T1000 (cell line): ENCODE data around the gene APOBEC4.

Source experiments
- DNase-seq: peaks from one replicate; lab custom pipeline; 2025; ENCODE audit warnings: mixed read lengths; lab: John Stamatoyannopoulos, UW

Gene APOBEC4

DNA sequence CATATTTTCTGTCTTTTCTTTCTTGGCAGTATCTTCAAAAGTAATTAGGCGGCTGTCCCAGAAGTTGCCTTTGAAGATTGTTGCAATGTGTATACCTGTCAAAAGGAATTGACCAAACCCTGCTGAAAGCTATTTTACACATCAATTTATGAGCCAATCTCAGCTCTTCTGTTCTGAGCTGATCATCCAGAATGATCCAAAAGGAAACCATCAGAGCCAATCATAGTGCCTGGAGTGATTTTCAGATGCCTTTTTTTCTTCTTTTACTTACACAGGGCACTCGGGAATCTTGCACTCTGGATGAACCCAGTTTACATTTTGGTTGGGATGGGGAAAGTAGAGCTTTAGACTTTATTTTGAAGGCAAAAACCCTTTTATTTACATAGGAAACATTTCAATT lies 21.8 kb upstream of the APOBEC4 start:
- DNase-seq: no peak

GRCh38 chr1:183674339-183674738 lies 21.2 kb upstream of the APOBEC4 start:
- no peak for DNase-seq

- DNase-seq: no peak
Measured at GRCh38 chr1:183673605-183674323, 20.6 kb upstream of the APOBEC4 start.

- DNase-seq: no peak
Measured at GRCh38 chr1:183670169-183670568, 17.1 kb upstream of the APOBEC4 start.

DNA sequence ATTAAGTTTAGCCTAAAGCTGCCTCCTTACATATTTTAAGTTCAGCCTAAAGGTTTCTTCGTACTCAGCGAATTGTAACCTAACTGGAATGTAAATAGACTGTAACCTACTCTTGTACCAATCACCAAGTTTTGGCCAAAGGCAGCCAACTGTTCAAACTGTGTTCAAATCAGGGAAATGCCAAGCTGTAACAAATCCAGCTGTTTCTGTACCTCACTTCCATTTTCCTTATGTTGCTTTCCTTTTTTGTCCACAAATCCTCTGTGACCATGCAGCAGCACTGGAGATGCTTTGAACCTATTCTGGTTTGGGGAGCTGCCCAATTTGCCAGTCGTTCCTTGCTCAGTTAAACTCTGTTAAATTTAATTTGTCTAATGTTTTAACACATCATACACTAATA lies 3.2 kb upstream of the APOBEC4 start:
- DNase-seq: no peak

GRCh38 chr1:183655562-183656075 lies 2.5 kb upstream of the APOBEC4 start:
- peak; percentile 70 for DNase-seq

DNA sequence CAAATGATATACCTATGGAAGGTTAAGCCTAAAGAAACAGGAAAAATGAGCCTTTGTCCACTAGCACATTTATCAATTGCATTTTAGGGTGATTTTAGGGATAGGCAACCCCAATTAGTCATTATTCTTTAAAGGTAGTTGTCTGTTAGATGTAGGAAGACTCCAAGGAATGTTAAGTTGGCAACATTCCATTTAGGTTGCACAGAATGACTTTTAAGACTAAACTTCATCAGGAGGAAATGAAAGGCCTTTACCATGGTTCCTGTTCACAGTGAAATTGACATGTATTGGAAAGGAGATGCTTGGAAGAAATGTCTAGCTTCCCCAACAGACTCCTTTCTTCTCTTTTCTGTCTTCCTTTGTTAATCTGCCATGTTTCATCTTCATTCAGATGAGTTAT lies 1.6 kb upstream of the APOBEC4 start:
- no peak for DNase-seq

DNA sequence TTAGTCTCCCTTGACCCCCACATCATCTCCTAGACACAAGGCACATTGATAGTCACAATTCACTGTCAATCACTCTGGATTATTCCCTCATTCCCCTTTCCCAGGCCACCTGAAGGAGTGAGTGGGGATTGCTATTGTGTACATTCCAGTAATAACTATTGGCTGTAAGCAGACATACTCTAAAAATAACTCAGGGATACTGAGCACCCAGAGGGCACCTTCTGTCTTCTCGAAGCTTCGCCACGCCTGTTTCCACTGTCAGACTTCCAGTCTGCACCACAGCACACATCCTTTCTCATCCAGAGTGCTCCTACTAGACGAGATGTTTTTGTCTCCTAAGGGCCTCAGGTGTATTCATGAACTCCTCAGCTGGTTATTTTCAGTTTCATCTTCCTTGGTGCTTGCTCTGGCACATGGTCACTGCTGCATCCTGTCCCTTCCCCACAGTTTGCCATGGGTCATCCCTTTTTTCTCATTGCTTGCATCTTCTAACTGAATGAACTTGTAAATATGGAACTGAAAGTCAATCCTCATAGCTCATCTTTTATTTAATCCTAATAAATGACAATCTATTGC lies 848 bp upstream of the APOBEC4 start:
- no peak for DNase-seq

DNA sequence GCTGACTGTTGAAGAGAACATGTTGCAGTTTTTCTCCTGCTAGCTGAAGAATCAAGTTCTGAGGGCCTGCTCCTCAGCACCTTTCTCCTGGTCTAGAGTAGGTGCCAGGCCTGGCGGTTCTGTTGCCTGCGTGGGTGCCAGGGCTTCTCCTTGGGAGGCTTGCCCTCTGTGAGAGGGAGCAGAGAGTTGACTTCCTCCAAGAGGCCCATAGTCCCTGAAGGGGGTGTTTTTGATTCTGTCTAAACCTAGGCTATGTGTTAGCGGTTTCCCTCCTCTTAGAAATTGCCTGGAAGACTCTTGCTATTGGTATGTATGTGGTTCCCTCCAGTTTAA lies 312 bp upstream of the APOBEC4 start:
- no peak for DNase-seq

DNA sequence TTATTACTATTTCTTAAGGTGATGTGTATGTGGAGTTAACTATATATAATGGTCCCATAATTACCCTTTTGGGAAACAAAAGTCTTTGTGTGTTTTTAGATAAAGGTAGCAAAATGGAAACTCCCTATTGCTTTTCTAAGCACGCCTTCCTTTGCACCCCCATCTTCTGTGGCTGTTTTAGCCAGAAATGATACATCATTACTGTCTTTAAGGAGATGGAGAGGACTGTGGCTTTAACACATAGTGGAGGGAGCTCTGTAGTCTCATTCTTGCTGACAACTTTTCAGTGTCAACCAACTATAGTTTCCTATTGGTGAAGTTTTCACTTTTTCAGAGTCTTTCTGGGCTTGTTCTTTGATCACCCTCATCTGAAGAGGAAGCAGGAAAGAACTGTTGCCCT lies 1.0 kb downstream of the APOBEC4 start:
- no peak for DNase-seq

- no peak for DNase-seq
Measured at GRCh38 chr1:183651612-183652011, 1.5 kb downstream of the APOBEC4 start.

- DNase-seq: no peak
Measured at GRCh38 chr1:183648042-183648441, 5.1 kb downstream of the APOBEC4 start.

- no peak for DNase-seq
Measured at GRCh38 chr1:183646776-183647175, 6.3 kb downstream of the APOBEC4 start.

GRCh38 chr1:183645531-183645930 lies 7.6 kb downstream of the APOBEC4 start:
- no peak for DNase-seq

DNA sequence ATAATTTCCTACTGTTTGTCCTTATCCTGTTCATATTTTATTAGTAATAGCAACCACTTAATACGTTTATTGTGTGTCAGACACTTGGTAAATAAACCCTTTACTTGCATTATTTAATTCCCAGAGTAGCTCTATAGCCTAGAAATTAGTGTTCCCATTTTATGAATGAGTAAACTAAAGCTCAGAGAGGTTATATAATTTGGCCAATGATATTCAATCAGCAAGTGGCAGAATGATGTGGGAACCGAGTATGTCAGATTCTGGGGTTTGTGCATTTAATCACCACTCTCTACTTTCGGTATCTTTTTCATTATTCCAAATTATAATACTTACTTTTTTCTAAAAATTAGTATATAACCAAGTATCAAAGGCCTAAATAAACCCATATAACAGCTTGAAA lies 10.9 kb downstream of the APOBEC4 start:
- DNase-seq: no peak

- no peak for DNase-seq
Measured at GRCh38 chr1:183640193-183640592, 12.9 kb downstream of the APOBEC4 start.

- DNase-seq: no peak
Measured at GRCh38 chr1:183638649-183639387, 14.3 kb downstream of the APOBEC4 start.

- no peak for DNase-seq
Measured at GRCh38 chr1:183636783-183637182, 16.3 kb downstream of the APOBEC4 start.

- DNase-seq: no peak
Measured at GRCh38 chr1:183636334-183636682, 16.8 kb downstream of the APOBEC4 start.

DNA sequence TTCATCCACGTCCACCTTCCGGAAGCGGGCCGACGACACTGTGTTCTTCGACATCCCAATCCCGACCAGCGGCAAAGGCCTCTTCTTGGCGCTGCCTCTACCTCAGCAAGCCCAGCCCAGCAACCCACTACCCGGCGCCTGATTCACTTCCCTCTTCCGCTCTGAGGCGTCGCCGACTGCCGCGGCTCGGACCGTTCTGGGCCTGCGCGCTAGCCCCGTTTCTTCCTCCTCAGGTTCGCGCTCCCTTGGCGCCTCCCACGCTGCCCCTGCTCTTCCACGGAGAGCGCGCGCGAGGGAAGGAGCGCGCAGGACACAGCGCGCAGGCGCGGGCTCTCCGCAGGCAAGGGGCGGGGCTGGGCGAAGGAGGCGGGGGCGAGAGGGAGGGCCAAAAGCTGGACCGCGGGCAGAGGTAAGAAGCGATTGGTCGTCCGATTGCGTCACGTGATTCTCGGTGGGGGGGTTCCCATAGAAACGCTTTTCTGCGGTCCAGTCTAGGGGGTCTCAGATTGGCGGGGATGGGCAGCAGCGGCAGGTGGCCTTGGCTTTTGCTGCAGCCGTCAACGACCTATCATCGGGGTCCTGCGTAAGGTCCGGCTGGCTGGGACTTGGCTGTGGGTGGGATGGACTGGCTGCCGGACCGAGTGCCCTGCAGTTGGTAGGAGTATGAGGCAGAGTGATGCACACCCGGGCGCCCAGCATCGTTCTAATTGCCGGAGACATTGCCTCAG lies 17.3 kb downstream of the APOBEC4 start, which contains the start of gene ARPC5:
Gene ARPC5 (minus strand): TSS at position 178 of the 728 bp plus-strand sequence. CDS start 124 bp downstream, at position 54.
- DNase-seq: peak; percentile 97

DNA sequence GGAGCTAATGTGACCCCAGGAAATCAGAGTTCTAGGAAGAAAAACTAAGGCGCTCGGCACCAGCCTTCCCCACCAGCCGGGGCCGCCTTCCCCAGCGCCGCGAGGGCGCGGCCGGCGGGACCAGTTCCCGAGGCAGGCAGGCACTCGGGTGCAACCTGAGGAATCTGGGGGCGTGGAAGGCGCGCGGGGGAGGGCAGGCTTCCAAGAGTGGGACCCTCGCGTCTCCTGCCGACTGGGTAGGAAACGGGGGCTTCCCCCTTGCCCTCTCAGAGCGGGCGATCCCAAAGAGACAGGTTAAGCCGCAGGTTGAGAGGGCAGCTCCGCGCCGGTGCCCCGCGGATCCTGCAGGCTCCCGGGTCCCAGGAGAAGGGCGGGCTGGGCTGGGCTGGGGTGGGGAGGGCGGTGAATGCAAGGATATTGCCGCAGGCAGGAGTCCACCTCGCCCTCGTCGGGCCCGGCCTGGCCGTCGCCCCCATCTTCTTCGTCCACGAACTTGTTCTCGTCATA lies 18.0 kb downstream of the APOBEC4 start:
- no peak for DNase-seq

GRCh38 chr1:183634429-183635065 lies 18.6 kb downstream of the APOBEC4 start:
- no peak for DNase-seq
